Activated CD4-positive, alpha-beta T cell treated with anti-CD3 and anti-CD28 coated beads, Interleukin-2, amount 50 U/mL, for 4 hours (primary cell): ENCODE data around the gene EFS.

ENCODE experiments used
- DNase-seq, 2 experiments: peaks; one replicate each; pipeline ENCODE4 v3.0.0-alpha.2; 2020

EFS gene

DNA sequence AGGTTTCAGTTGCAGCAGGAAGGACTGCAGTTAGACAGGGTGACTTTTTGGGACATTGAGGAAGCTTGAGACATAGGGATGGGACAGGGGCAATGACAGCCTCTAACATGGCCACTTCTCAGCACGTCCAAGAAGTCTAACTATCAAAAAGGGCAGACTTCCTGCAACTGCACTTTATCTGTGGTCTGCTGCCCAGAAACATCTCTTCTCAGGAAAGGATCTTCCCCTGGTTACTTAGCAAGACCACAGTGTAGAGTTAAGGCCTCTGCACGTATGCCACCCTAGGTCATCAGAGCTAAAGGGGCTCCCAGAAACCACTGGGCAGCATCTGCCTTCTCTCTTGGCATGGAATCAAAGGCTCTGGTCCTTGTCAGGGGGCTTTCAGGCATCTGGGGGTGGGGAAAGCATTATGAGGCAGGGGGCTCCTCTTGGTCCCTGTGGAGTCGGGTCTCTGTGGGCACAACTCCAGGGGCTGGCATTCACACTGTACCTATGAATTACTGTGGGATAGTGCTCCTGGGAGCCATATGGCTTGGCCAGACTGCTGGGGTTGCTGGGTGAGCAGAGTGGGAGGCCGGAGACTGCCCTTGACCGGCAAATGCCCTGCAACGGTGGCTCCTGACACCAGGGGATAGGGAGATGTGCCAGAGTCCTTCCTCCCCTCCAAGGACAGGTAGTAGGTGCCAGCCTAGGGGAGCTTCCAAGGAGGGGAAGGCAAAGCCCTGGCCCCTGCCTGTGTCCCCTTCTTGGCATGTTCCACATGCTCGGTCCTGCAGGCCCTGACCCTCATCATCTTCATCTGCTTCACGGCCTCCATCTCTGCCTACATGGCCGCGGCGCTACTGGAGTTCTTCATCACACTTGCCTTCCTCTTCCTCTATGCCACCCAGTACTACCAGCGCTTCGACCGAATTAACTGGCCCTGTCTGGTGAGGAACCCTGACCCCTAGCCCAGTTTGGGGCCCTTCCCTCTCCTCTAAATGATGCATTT is 12.9 kb upstream of the EFS start:
- no peak for DNase-seq

DNA sequence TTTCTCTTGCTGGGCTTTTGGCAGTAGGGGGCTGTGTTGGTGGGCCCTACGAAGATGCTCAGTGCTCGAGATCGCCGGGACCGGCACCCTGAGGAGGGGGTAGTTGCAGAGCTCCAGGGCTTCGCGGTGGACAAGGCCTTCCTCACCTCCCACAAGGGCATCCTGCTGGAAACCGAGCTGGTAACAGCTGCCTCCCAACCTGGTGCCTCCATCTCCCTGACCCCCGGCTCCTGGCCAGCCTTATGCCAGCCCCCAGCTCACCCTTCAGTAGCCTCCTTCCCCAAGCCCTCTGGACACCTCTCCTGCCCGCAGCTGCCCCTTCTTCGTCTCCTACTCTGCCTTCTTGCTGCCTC is 12.2 kb upstream of the EFS start:
- DNase-seq = no peak

DNA sequence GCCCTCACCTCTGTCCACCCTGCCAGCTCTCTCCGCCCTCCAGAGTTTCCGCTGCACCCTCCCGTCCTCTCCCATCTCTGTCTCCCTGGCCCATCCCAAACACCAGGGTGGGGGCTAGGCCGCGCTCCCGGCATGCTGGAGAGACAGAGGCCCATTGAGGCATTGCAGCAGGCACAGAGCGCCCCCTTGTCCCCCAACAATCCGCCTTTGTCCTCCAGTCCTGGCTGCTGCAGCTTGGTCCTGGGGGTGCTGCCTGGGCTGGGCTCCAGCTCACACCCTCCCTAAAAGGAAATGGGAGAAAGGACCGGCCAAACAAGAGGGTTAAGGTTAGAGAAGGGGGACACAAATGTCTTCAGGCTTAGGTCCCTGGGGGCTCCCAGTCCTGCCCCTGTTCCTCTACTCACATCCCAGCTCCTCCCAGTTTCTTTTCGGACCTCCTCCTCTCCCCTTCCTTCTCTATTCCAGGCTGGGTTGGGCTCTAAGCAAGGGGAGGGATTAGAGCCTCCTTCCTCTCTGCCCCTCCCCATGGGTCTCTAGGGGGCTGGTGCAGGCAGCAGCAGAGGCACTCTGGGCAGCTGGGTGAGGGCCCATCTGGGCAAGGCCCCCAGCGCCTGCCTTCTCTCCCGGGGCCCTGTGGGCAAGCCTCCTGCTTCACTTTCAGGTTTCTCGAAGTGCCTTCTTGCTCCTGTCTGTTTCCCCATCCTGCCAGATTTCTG is 11.7 kb upstream of the EFS start, which contains the start of gene CMTM5:
Gene CMTM5, plus strand, starts transcription at position 565 of the 716 bp plus-strand sequence. CDS start 206 bp downstream, outside the sequence.
- DNase-seq = no peak

DNA sequence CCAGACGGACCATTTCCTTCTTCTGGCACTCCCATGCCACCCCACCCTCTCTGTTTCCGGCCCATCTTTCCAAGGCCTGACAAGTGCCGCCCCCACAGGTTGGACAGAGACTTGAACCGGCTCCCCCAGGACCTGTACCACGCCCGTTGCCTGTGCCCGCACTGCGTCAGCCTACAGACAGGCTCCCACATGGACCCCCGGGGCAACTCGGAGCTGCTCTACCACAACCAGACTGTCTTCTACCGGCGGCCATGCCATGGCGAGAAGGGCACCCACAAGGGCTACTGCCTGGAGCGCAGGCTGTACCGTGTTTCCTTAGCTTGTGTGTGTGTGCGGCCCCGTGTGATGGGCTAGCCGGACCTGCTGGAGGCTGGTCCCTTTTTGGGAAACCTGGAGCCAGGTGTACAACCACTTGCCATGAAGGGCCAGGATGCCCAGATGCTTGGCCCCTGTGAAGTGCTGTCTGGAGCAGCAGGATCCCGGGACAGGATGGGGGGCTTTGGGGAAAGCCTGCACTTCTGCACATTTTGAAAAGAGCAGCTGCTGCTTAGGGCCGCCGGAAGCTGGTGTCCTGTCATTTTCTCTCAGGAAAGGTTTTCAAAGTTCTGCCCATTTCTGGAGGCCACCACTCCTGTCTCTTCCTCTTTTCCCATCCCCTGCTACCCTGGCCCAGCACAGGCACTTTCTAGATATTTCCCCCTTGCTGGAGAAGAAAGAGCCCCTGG is 10.7 kb upstream of the EFS start:
- no peak for DNase-seq

DNA sequence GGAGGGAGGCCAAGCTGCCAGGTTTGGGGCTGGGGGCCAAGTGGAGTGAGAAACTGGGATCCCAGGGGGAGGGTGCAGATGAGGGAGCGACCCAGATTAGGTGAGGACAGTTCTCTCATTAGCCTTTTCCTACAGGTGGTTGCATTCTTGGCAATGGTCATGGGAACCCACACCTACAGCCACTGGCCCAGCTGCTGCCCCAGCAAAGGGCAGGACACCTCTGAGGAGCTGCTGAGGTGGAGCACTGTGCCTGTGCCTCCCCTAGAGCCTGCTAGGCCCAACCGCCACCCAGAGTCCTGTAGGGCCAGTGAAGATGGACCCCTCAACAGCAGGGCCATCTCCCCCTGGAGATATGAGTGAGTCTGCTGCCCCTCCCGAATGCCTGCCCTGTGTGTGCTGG is 8.1 kb upstream of the EFS start:
- no peak for DNase-seq

DNA sequence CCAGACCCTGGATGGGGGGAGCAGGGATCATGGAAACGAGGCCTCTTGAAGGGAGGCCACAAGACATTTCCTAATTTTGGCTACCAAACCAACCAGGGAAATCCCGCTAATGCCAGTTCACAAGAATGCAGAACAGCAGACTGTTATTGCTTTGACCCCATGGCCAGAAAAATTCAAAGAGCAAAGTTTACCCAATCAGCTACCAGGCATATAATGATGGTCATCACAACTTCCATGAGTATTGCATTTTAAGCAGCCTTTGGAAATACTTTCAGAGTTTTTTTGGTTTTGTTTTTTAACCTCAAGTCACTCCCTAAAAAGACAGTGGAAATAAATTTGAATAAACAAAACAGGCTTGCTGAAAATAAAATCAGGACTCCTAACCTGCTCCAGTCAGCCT is 7.5 kb upstream of the EFS start, which contains the start of gene IL25:
Gene IL25, plus strand, starts transcription at position 301 of the 400 bp plus-strand sequence.
- DNase-seq = no peak

DNA sequence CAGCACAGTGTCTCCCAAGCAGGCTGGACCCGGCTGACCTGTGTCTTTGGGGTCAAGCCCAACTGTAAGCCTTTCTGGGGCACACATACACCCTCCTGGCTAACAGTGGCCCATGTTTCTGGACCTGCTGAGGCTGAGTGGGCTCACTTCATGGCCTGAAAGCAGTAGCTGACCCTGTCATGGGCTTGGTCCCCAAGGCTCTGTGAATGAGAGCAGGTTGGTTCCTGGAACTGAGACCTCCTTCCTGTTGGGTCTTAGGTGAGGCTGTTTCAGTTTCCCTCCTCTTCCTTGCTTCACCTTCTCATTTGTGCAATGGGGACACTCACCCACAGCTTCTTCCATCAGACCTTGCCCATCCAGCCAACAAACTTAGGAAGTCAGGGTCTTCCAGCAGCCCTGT is 6.9 kb upstream of the EFS start:
- DNase-seq = no peak

DNA sequence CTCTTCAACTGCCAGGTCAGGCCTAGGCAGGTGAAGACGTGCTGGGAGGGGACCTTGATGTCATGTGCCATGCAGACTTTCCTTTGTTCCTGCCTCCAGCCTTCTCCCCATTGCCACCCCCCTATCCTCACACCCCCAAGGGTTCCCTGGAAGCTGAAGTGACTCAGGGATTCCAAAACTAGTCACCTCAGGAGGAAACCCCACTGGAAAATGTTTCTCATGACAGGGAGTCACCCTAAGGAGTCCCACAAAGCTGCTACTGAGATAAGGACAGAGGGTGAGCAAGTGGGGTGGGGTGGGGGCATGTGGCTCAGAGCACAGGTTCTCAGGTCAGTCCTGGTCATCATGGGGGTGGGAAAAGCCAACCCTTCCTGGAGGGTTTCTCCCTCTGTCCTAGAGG is 5.2 kb upstream of the EFS start:
- DNase-seq = no peak

DNA sequence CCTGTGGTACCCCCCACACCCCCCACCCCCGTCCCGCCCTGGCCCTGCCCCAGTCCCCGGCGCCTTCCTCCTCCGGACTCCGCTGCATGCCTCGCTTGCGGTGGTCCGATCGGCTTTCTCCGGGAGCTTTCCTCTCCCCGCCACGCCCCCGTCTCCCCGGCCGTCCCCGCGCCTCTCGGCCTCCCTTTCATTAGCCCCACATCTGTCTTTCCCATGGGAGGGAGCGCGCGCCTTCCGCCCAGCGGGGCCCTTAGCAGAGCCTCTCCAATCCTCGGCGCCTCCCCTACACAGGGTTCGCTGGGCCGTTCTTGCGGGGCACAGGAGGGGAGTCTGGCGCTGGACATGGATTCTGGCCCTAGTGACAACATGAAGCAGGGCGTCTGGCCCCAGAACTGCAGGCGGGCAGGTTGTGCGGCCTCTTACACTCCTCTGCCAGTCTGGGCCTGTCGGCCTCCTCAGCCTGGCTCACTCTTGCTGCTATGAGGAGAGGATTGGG is 1.5 kb upstream of the EFS start:
- no peak for DNase-seq

DNA sequence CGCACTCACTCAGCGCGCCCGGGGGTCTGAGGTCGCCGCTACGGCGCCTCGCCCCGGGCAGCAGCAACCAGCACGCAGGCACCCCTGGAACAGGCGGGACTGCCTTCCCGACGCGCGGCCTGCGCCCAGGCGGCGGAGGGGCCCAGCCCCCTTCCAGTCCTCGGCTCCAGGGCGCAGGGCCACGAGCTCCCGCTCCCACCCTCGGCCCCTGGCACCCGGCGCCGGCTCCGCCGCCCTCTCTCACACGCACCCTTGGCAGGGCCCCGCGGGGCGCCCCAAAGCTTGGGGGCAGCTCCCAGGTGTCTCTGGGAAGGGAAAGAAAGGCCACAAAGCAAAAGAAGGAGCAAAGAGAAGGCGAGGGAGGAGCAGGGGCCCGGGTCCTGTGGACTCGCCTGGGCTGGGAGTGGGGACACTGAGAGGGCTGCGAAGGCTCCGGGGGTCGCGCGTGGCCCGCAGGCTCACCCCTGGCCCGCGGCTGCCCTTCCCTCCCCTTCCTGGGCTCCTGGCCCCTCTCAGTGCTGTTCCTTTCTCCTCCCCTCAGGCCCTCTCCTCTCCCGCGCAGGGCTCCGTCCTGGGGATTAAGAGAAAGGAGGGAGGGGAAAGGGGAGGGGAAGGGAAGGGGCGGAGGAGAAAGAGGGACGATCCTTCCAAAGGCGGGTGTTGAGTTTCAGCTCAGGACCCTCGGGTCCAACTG is 907 bp upstream of the EFS start:
- DNase-seq = no peak

DNA sequence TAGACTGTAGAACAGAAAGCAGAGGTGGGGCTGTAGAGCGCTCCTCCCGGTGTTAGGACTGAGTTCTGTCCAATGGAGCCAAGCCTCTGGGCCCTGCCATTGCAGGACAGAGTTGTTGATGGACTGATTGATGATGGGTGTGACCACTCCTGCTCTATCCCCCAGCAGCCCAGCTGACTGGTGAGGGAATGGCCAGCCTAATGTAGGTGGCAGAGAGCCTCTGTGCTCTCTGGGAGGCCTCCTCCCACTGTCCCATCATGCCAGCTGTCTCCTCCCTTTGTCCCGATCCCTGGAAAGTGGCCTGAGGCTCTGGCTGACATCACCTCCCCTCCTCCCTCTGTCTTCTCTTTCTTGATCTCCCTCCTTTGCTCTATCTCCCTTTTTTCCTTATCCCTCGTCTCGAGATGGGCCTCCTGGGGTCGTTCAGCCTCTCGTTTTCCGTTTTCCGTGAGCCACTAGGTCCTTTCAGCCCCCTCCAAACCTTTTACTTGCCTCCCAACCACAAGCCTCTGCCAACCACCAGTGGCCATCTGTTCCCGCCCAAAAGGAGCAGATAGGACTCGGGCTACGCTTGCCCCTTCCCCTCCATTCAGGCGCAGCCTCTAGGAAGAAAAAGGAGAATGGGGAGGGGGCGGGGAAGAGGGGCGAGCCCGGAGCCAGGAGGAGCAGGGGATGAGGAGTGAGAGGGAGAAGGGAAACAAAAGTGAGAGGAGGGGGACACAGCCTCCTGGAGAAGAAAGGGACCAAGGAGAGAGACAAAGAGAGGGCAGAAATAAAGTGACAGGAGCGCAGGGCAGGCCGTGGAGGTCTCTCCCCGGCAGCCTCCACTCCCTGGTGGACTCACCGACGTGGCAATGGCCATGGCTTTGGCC is 572 bp downstream of the EFS start:
- no peak for DNase-seq

DNA sequence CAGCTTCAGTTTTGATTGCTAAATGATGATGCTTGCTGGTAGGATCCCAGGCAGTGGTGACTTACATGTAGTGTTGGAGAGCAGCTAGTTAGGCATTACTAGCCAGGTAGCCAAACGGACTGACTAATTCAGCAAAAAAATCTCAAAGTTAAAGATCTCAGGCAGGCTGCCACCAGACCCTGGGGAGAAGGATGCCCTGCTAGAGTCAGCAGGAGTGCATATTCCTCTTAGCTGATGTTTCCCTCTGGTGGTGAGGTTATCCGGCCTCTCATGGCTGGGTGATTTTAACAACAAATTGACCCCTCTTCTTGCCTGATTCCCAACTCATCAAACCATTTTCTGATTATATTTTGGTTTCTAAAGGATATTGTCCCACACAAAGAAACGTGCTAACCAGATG is 2.8 kb downstream of the EFS start:
- no peak for DNase-seq

DNA sequence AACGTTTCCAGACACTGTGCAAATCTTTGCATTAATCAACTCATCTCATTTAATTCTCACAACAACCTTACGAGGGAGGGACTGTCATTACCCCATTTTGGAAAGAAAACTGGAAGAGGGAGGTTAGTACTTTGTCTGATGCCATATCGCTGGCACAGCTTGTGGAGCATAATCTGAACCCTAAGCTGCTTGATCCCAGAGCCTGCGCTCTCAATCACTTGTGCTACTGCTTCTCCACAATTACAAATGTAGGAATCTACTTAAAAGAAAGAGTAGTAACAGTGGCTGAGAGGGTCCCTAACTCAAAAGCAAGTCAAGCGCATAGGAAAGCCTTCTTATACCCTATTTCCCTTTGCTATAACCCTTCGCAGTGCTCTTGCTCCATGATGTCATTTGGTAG is 3.2 kb downstream of the EFS start:
- no peak for DNase-seq

DNA sequence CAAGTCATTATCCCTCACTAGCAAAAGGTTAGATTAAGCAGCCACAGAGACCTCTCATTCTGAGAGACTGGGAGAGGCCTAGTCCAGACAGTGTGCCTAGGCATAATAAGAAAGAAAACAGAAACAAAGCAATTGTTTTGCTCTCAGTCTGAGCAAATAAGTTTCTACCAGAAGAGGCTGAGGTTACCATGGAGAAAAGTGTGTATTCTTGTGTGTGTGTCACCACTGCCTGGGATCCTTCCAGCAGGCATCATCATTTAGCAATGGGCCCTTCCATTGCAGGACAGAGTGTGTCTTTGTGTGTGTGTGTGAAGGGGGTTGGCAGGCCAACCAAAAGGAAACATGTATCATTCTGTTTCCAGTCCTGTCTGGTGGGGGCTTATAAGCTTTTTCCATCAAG is 3.7 kb downstream of the EFS start:
- DNase-seq = no peak

DNA sequence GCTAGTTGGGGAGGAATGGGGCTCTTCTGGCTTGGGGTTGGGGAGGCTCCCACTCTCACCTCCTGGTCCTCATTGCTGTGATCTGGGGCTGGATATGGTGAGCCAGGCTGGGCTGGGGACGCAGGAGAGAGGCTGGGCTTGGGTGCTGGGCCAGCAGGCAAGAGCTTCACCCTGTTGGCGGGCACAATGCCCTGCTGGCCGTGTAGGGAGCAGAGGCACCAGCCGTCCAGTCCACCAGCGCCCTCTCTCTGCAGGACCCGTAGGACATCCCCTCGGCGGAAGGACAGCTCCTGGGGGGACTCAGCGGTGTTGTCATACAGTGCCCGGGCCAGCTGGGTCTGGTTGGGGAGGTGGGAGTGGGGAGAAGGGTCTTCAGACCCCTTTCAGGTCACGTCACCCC is 4.5 kb downstream of the EFS start:
- no peak for DNase-seq

DNA sequence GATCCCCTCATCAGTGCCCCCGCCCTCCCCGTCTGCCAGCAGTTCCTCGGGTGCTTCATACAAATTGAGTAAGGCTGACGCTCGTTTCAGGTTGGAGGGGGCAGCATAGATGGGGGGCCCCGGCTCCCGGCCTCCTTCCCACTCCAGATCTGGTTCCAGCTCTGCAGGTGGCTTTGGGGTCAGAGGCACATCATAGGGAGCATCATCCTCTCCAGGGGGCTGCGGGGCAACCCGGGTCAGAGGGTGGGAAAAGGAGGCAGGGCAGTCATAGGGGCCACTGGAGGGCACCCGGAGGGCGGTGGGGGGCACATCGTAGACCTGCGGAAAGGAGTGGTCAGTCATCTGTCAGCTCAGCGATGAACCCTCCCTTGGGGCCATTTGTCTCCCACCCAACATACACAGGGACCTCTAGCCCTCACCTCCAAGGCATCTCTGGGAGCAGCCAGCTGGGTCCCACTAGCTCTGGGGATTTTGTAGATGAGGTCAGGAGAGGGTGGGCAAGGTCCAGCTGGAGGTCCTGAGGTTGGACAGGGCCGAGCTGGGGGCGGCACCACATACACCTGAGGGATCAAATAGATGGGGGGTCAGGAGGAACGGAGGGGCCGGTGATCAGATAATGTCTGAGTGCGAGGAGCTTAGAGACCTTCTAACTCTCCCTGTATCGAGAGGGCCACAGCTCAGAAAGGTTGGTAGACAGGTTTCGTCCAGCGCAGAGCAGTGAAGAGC is 5.1 kb downstream of the EFS start:
- DNase-seq = no peak

DNA sequence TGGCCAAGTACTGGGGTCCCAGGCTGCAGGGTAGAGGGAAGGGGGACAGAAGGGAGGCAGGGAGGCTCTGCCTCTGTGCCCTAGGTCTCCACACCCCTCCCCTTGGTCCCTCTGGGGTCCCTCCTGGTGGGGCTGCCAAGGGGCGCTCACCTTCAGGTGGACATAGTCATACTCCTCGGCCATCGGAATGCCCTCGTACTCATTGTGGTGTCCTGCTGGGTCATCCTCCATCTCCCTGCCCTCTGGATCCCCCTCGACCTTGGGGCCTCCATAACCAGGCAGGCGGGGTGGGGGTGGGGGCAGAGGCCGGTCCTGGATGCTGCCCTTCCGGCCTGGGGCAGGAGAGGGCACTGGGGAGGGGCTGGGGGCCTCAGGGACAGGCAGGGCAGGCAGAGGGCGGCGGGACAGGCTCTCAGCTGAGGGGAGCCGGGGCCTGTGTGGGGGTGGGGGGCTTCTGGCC is 5.8 kb downstream of the EFS start:
- DNase-seq = no peak

DNA sequence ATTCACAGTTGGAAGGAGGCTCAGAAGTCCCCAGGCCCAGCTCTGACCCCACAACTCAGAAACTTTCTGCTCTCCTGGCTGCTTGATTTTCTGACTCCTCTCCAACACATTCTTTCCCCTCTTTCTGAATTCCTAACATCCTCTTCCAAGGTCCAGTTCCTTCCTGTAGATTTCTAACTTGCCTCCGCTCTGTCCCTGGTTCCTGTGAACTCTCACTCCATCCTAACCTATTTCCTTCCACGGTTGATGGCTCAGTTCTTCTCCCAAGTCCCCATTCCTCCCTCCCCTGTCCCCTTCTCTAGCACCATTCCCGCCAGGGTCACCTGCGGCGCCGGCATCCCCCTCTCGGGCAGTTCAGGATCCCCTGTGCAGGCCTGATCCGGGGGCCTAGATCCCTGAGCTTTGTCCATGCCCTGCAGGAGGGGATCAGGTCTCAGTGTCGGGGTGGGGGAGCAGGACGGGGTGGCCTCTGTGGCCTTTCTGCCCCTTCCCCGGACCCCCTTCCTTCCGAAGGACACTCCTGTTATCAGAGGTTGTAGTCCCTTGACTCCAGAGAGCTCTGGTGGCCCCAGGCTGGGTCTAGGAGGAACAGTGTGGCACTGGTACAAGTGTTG is 6.3 kb downstream of the EFS start:
- no peak for DNase-seq

DNA sequence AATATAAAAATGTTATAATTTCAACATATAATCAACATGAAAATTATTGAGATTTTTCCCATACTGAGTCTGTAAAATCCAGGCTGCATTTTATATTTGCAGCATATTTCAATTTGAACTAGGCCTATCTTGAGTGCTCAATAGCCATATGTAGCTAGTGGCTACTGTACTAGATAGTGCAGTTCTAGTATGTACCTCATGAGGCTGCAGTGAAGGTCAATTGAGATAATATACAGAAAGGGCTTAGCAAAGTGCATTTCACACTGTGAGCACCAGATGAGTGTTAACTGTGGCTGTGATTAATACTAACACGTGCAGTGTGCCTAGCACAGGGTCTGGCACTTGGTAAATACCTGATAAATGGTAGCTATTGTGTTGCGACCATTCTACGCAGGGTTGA is 6.9 kb downstream of the EFS start:
- no peak for DNase-seq

DNA sequence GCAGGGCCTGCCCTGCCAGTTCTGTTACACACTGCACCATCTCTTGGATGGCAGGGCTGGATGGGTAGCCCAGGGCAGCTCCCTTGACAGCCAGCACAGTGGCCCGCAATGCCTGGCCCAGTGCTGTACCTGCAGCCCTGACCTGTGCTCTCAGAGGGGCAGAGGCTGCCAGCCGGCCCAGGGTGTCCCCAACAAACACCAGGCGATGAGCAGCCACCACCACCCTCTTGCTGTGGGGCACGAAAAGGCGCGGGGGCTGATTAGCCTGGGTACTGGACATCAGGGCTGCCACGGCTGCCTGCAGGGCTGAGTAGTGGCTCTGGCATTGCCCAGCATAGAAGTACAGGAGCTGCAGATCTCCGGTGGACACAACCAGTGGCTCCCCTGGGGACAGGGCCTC is 7.7 kb downstream of the EFS start:
- DNase-seq = no peak
